SK-N-MC (cell line): ENCODE measurements around the gene PRKAB2.

Source experiments
- DNase-seq: peaks from one replicate; pipeline ENCODE4 v3.0.0-alpha.2; 2011; ENCODE audit warnings: low read depth, low spot score
- H3K27ac ChIP-seq: fragments of 200-600 bp; sonication (generic); 2 replicates; pipeline ENCODE4 v1.5.1; 2016; ENCODE audit warnings: mixed run types
- H3K36me3 ChIP-seq: fragments of 200-600 bp; sonication (generic); 2 replicates; pipeline ENCODE4 v1.6.1; 2017; ENCODE audit warnings: antibody characterized with exemption, low read length, mixed read lengths; ENCODE audit not compliant: insufficient read depth
- H3K4me3 ChIP-seq: fragments of 200-600 bp; sonication (generic); 2 replicates; pipeline ENCODE4 v1.5.1; 2016
- H3K9ac ChIP-seq: fragments of 200-600 bp; sonication (generic); 2 replicates; pipeline ENCODE4 v1.8.0; 2017; ENCODE audit warnings: mixed run types, mixed read lengths; ENCODE audit not compliant: insufficient read length
- H3K9me3 ChIP-seq: fragments of 200-600 bp; sonication (generic); 2 replicates; pipeline ENCODE4 v1.6.1; 2017; ENCODE audit warnings: low read depth, mild to moderate bottlenecking, antibody characterized with exemption, low read length, moderate library complexity, mixed read lengths
- EZH2 ChIP-seq: fragments of 200-600 bp; sonication (generic); IDR thresholded peaks from one replicate; pipeline ENCODE4 v1.6.1; 2017; ENCODE audit warnings: antibody characterized with exemption
- FOXP2 ChIP-seq: optimal IDR thresholded peaks from 2 replicates; pipeline ENCODE3; 2011; ENCODE audit warnings: mild to moderate bottlenecking, moderate library complexity; ENCODE audit not compliant: insufficient read depth; ENCODE audit errors: extremely low read length, control extremely low read depth
- POLR2AphosphoS5 ChIP-seq: IDR thresholded peaks from 2 replicates; pipeline ENCODE4 v1.6.1; 2012; ENCODE audit warnings: mild to moderate bottlenecking, low read depth, low read length, borderline replicate concordance

The PRKAB2 gene

DNA sequence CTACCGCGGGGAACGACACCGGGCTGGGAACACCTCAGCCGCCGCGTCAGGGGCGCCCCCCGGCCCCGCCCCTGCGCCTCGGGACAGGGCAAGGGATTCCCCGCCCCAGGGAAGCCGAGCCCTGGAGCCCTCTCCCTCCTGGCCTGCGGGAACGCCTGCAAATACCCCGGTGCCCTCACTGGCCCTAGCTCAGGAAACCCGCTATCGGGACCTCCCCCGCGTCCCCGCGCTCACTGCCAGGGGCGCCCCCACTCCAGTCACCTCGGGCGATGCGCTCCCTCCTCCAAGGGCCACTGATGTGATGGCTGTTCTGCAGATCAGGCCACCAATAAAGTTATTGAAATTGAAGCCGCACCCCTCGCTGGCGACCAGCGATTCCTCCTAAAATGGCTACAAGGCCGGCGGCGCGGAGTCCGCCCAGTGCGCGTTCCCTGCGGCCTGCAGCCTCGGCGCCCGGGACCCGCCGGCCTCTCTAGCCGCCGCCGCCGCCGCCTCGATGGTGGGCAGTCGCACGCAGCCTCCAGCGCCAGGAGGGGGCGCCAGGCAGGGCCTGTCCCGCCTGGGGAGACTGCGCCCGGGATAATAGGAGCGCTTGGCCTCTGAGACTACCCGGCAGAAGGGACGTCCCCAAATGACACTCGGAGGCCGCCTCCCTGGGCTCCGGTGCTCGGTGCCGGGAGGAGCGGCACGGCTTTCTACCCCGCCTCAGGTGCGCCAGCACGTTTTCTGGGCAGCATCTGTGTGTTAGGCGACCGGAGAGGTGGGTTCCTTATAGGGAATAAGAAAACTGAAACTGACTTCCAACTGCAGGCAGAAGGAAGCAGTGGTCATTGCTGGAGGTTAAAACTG is at the start of gene PRKAB2:
TSS of gene PRKAB2 (minus strand) at position 303 of the 849 bp plus-strand sequence. CDS start 326 bp downstream, outside the sequence.
- TF ChIP-seq EZH2, result no peak
- peak; percentile 63 for TF ChIP-seq POLR2AphosphoS5
- peak within 1 kb of the TSS; percentile 83 for H3K9ac ChIP-seq
- H3K4me3 ChIP-seq, result peak within 1 kb of the TSS; percentile 95
- peak; percentile 45 for DNase-seq
- H3K36me3 ChIP-seq, result peaks cover 4% of the 10 kb centered on the region; the same call in 1 of the 2 replicates
- H3K27ac ChIP-seq, result 0 out of 2 replicates have a peak within 1 kb of the TSS, but pooled peaks have one; percentile 30
- H3K9me3 ChIP-seq, result no peaks in the 10 kb centered on the region

GRCh38 chr1:147218606-147219005 is 46.3 kb upstream of the PRKAB2 start:
- H3K9ac ChIP-seq, result no peak overlapping the region
- DNase-seq, result no peak

DNA sequence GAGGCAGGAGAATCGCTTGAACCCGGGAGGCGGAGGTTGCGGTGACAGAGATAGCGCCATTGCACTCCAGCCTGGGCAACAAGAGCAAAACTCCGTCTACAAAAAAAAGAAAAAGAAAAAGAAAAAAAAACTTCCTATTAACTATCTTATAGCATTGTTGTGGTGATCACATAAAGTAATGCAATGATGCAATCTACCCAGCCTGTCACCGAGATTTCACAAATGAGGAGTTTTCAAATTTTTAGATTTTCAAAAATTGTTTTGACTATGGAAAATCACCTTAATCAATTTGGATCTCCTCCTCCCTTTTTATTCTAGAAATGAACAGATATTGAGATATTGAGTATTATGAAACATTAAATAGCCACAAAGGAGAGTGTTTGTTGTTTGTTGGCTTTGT is 44.9 kb upstream of the PRKAB2 start:
- Histone ChIP-seq H3K27ac (no peak overlapping the region), H3K9ac (no peak overlapping the region), H3K36me3 (no peaks in the 10 kb centered on the region), H3K4me3 (no peak overlapping the region), H3K9me3 (no peaks in the 10 kb centered on the region)
- DNase-seq, result no peak
- no peak for TF ChIP-seq POLR2AphosphoS5
- no peak for TF ChIP-seq EZH2
- TF ChIP-seq FOXP2, result no peak

More at GRCh38 chr1:147218606-147219005, 46.3 kb upstream of the PRKAB2 start:
- no peaks in the 10 kb centered on the region for H3K36me3 ChIP-seq
- H3K4me3 ChIP-seq, result no peak overlapping the region
- no peak overlapping the region for H3K27ac ChIP-seq
- TF ChIP-seq EZH2 (no peak), POLR2AphosphoS5 (no peak), FOXP2 (no peak)
- no peaks in the 10 kb centered on the region for H3K9me3 ChIP-seq

DNA sequence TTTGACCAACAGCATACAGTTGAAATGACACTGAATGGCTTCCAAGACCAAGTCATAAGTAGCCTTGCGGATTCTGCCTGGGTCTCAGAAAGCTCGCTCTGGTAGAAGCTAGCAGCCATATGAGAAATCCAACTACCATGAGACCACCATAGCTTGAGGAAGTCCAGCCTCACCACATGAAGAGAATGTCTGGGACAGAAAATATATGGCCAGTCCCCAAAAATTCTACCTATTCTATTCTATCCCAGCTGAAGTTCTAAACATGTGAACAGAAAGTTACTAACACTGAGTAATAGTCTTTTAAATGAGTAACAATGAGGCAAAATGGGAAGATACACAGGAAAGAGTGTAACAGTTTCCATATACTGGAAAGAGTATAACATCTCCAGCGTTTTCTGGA is 43.9 kb upstream of the PRKAB2 start:
- Histone ChIP-seq H3K27ac (no peak overlapping the region), H3K36me3 (no peaks in the 10 kb centered on the region), H3K9ac (no peak overlapping the region), H3K9me3 (no peaks in the 10 kb centered on the region), H3K4me3 (no peak overlapping the region)
- no peak for DNase-seq
- TF ChIP-seq FOXP2, result no peak
- no peak for TF ChIP-seq EZH2
- TF ChIP-seq POLR2AphosphoS5, result no peak

DNA sequence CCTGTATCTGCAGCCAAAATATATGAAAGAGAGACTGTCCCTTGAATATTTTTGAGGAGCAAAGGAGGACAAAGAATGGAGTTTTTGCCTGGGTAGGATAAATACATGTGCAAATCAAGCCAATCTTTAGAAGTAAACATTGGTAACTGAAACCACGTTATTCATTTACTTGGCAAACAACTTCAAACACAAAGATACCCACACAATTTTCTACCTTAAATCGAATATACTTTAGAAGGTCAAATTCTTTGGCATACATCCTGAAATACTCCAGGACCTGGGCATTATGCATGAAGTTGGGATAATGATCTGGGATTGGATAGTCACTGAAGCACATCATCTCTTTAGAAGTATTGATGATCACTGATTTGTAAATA is 43.3 kb upstream of the PRKAB2 start:
- no peaks in the 10 kb centered on the region for H3K36me3 ChIP-seq
- H3K27ac ChIP-seq, result no peak overlapping the region
- H3K9ac ChIP-seq, result no peak overlapping the region
- no peaks in the 10 kb centered on the region for H3K9me3 ChIP-seq
- H3K4me3 ChIP-seq, result no peak overlapping the region
- no peak for DNase-seq
- TF ChIP-seq POLR2AphosphoS5 (no peak), FOXP2 (no peak), EZH2 (no peak)

- Histone ChIP-seq H3K9me3 (no peaks in the 10 kb centered on the region), H3K9ac (no peak overlapping the region), H3K27ac (no peak overlapping the region), H3K4me3 (no peak overlapping the region), H3K36me3 (no peaks in the 10 kb centered on the region)
- DNase-seq, result no peak
- TF ChIP-seq POLR2AphosphoS5 (no peak), EZH2 (no peak), FOXP2 (no peak)
Measured at GRCh38 chr1:147214842-147215539, 42.7 kb upstream of the PRKAB2 start.

- no peaks in the 10 kb centered on the region for H3K36me3 ChIP-seq
- no peak for DNase-seq
- H3K9me3 ChIP-seq, result no peaks in the 10 kb centered on the region
- no peak overlapping the region for H3K9ac ChIP-seq
- TF ChIP-seq POLR2AphosphoS5, result no peak
- no peak overlapping the region for H3K27ac ChIP-seq
- no peak overlapping the region for H3K4me3 ChIP-seq
Measured at GRCh38 chr1:147214325-147214724, 42.1 kb upstream of the PRKAB2 start.

DNA sequence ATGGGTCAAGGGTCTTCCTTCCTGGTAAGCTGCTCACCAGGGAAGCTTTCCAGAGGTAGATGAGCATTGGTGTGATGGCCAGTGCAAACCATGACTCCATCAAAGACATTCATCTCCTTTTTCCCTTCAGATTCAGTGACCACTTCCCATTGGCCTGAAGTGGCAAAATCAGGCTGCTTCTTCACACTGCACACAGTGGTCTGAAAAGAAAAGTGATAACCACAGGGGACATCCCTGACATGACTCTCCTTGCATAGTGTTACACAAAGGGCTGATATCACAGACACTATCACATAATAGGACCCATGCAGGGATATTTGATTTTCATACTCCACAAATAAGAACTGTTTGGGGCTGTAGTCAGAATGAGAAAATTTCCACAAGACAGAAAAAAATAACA is 41.0 kb upstream of the PRKAB2 start:
- Histone ChIP-seq H3K27ac (no peak overlapping the region), H3K9ac (no peak overlapping the region), H3K4me3 (no peak overlapping the region), H3K9me3 (no peaks in the 10 kb centered on the region), H3K36me3 (no peaks in the 10 kb centered on the region)
- no peak for DNase-seq
- TF ChIP-seq POLR2AphosphoS5, result no peak
- no peak for TF ChIP-seq FOXP2
- no peak for TF ChIP-seq EZH2
